WI38 (cell line): Measurements from ENCODE around the gene IGSF23.
"Not testable (repeated sequence)": the region's sequence is repeated elsewhere in the genome, so short reads cannot be mapped to it uniquely, and the experiment has no call there.

ENCODE experiments used
- H3K4me3 ChIP-seq: 2 replicates; pipeline ENCODE4 v1.5.1; 2011; ENCODE audit warnings: low read depth, mild to moderate bottlenecking, control low read depth, low read length
- CTCF ChIP-seq: IDR thresholded peaks from 2 replicates; pipeline ENCODE4 v1.5.1; 2012; ENCODE audit warnings: low read depth, mild to moderate bottlenecking, control low read depth, low read length

Gene IGSF23

DNA sequence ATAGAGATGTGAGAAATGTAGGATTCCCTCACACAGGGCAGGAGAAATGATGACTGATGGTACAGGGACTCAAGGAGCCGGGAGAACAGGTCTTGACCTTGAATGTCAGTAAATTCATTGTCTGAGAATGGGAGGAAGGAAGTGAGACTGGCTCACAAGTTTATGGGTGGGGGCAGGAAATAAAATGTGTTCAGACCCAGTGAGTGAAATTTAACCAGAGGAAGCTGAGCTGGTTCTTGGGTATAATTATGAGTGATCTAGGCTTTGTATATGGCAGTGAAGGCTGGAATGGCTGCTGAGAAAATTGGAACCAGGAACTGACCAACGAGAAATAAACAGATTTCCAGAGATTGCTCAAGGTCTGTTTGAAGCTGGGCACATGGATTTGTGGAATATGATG is 6.3 kb upstream of the IGSF23 start:
- TF ChIP-seq CTCF: no peak

DNA sequence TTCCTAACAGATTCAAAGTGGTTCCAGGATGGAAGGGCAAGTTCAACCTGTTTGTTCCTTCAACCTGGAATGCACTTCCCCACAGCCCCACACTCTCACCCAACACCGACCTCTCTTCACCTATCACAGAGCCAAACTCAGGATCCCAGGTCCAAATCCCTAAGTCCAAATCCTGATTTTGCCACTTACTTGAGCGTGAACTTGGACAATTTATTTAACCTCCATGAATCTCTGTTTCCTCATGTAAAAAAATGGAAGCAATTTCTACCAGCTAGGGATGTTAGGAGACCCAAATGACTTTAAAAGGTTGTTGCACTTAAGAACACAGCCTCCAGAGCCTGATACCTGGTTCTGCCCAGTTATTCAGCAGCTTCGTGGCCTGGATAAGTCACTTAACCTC is 5.4 kb upstream of the IGSF23 start:
- TF ChIP-seq CTCF: no peak
- H3K4me3 ChIP-seq: no peak overlapping the region

More for the DNA sequence above, 6.3 kb upstream of the IGSF23 start:
- H3K4me3 ChIP-seq: no peak overlapping the region

DNA sequence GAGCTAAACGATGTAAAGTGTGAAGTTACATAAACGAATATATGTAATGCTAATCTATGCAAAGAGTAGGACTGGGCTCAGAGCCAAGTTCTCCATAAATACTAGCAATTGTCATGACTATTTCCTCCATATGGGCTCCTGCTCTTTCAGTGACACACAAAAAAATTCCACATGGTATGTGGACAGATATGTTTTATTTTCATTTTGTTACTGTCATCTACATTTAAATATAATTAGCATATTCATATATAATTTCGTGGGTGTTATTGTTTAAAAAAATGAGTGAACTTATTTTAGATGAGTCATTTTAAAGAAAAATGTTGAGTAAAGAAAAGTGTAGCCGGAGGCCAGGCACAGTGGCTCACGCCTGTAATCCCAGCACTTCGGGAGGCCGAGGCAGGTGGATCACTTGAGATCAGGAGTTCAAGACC is 5.0 kb upstream of the IGSF23 start:
- H3K4me3 ChIP-seq: no peak overlapping the region
- TF ChIP-seq CTCF: no peak

DNA sequence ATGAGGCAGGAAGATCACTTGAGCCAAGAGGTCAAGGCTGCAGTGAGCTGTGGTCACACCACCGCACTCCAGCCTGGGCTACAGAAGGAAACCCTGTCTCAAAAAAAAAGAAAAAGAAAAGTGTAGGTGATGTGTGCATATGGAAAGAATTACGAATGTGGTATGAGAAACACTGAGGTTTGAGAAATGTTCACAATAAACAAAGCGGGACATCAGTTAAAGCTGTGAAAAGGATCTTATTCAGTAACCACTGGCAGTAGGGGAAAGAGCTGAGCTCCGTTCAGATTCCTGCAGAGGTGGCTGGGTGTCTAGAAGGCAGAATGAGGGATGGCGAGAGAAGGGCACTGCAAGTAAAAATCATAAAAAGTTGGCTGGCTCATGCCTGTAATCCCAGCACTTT is 4.1 kb upstream of the IGSF23 start:
- H3K4me3 ChIP-seq: no peak overlapping the region
- no peak for TF ChIP-seq CTCF

- not testable (repeated sequence) for H3K4me3 ChIP-seq
- peak; percentile 26 for TF ChIP-seq CTCF
Measured at GRCh38 chr19:44610497-44610896, 2.9 kb upstream of the IGSF23 start.

DNA sequence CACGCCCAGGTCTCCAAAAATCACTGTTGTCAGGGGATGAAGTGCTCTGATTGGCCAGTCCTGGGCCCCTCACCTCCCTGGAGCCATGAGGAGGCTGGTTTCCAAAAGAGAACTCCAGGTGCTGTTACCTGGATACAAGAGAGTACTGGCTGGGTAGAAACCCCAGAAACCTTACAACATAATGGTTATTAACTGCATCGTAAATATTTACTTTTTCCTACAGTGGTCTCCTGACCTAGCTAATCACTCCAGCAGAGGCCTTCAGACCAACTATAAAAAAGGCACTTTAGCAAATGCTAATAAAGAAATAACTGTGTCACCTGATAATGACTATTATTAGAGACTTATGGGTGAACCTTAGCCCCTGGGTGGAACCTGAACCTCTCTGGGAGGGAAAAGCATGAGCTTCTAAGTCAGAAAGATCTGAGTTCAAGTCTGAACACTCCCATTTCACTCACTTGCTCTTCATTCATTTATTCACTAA is 1.5 kb upstream of the IGSF23 start:
- no peak overlapping the region for H3K4me3 ChIP-seq
- no peak for TF ChIP-seq CTCF

DNA sequence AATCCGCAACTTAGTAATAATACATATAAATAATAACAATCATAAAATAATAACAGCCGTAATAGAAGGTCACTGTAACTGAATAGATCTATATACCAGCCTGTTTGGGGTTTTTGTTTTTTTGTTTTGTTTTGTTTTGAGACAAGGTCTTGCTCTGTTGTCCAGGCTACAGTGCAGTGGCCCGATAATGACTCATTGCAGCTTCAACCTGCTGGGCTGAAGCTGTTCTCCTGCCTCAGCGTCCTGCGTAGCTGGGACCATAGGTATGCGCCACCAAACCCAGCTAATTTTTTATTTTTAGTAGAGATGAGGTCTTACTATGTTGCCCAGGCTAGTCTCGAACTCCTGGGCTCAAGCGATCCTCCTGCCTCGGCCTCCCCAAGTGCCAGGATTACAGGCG is 950 bp downstream of the IGSF23 start:
- no peak for TF ChIP-seq CTCF
- no peak overlapping the region for H3K4me3 ChIP-seq
